ENCODE data around the gene NUDT8.
"Not testable (repeated sequence)": the region's sequence is repeated elsewhere in the genome, so short reads cannot be mapped to it uniquely, and the experiment has no call there.

The NUDT8 gene

DNA sequence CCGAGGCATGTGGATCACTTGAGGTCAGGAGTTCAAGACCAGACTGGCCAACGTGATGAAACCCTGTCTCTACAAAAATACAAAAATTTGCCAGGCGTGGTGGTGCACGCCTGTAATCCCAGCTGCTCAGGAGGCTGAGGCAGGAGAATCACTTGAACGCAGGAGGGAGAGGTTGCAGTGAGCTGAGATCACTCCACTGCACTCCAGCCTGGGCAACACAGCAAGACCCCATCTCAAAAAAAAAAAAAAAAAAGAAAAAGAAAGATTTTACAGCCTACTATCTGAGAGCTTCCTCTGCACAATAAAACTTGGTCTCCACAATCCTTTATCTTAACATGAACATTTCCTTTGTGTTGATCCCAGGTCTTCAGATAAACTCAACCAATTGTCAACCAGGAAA, 31.0 kb upstream of the NUDT8 start:
- DNase-seq (ENCODE audit: low spot score) = not testable (repeated sequence)

DNA sequence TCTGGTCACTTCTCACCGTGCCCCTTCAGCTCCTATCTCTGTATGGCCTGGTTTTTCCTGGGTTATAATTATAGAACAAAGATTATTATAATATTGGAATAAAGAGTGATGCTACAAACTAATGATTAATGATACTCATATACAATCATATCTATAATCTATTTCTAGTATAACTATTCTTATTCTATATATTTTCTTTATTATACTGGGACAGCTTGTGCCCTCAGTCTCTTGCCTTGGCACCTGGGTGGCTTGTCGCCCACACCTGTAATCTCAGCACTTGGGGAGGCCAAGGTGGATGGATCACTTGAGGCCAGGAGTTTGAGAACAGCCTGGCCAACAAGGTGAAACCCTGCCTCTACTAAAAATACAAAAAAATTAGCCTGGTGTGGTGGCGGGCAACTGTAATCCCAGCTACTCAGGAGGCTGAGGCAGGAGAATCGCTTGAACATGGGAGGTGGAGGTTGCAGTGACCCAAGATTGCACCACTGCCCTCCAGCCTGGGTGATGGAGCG, 30.0 kb upstream of the NUDT8 start:
- not testable (repeated sequence) for DNase-seq (ENCODE audit: low spot score)

DNA sequence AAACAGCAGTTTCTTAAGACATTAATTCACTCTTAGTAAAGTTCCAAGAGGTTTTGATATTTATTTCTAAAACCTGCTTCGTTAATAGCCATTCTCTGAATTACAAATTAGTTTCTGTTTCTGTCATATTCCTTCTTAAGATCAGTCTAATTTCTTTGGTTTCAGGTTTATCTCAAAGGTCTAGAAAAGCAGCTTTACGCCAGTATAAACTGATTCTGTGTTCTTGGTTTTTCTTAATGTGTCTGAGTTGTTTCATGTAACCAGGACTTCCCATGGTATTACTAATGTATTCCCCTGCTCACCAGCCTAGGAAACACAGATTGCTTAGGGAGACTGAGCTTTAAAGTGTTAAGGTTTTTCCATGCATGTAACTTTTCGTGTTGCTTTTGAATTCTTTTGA, 27.6 kb upstream of the NUDT8 start:
- no peak for DNase-seq (ENCODE audit: low spot score)

DNA sequence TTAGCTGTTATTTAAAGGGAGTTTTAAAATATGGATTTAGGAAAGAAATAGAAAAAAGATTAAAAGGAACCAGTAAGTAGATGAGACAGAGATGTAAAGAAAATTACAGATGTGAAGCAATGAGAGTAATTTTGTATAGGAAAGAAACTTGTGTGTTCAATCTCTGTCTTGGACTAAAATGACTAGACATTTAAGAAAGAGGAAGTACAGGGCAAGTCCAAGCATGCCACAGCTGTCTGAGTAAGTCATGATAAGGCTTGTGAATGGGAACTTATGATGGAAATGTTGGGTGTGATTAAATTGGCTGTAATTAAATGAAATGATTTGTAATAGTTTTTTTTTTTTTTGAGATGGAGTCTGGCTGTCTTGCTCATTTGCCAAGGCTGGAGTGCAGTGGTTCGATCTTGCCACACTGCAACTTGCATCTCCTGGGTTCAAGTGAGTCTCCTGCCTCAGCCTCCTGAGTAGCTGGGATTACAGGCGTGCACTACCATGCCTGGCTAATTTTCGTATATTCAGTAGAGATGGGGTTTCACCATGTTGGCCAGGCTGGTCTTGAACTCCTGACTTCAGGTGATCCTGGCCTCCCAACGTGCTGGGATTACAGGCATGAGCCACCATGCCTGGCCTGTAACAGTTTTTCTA, 26.7 kb upstream of the NUDT8 start:
- DNase-seq (ENCODE audit: low spot score) = no peak

DNA sequence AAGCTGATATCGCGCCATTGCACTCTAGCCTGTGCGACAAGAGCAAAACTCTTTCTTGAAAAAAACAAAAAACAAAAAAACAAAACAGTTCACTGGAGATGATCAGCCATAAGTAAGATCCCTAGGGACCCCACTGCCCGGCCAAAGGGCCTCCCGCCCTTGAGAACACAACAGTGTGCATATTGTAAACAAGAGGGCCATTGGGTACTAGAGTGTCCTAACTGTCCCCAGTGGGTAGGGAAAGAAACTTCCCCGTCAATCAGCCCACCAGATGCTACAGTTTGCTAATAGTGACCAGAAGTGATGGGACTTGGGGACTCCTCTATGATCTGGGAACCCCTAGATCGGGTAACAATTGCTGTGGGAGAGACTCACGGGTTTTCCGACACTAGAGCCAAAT, 24.5 kb upstream of the NUDT8 start:
- no peak for DNase-seq (ENCODE audit: low spot score)

DNA sequence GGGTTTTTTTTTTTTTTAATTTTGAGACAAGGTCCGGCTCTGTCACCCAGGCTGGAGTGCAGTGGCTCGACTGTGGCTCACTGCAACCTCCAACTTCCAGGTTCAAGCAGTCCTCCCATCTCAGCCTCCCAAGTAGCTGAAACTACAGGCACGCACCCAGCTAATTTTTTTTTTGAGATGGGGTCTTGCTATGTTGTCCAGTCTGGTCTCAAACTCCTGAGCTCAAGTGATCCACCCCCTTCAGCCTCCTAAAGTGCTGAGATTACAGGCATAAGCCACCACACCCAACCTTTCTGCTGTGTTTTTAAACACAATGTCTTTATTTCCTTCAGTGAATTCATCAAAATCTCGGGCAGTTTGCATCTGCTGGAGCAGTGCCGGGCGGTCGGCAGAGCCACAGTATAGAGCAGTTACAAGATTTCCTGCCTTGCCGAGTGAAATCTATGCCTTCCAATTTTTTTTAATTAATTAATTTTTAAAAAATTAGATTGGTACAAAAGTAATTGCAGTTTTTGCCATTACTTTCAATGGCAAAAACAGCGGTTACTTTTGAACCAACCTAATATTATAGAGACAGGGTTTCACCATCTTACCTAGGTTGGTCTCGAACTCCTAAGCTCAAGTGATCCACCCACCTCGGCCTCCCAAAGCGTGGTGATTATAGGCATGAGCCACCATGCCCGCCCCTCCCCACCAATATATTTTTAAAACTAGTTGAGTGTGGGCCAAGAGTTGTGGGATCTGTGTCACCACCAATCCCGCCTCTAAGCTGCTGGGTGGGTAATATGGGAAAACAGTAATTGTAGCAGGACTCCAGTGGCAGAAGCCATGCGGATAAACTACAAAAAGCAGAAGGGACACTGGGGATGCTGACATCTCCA, 23.5 kb upstream of the NUDT8 start:
- no peak for DNase-seq (ENCODE audit: low spot score)

DNA sequence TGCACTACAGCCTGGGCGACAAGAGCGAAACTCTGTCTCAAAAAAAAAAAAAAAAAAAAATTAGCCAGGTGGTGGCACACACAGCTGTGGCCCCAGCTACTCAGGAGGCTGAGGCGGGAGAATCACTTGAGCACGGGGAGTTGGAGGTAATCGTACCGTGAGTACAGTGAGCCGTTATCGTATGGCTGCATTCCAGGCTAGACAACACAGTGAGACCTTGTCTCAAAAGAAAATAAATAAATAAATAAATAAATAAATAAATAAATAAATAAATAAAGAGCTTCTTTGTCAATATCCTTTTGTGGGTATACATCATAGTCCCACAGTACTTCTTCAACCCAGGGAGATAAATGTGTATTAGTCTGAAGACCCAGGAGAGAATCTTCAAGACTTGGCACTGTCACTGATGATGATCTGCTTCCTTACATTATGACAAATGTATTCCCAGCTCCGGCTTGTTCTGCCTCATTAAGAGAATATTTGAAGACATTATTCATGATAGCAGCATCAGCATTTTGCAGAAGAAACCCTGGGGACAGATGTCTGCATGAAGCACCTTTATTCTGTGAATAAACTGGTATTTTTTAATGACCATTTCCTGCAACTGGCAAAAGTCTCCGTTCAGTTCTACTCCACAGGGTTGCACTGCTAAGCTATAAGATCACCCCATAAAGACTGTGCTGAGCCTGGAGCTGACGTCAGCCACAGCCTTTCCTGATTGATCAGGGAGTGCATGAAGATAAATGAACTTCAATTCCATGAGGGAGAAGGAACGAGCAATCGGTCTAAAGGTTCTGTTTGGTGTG, 22.4 kb upstream of the NUDT8 start:
- DNase-seq (ENCODE audit: low spot score) = no peak

DNA sequence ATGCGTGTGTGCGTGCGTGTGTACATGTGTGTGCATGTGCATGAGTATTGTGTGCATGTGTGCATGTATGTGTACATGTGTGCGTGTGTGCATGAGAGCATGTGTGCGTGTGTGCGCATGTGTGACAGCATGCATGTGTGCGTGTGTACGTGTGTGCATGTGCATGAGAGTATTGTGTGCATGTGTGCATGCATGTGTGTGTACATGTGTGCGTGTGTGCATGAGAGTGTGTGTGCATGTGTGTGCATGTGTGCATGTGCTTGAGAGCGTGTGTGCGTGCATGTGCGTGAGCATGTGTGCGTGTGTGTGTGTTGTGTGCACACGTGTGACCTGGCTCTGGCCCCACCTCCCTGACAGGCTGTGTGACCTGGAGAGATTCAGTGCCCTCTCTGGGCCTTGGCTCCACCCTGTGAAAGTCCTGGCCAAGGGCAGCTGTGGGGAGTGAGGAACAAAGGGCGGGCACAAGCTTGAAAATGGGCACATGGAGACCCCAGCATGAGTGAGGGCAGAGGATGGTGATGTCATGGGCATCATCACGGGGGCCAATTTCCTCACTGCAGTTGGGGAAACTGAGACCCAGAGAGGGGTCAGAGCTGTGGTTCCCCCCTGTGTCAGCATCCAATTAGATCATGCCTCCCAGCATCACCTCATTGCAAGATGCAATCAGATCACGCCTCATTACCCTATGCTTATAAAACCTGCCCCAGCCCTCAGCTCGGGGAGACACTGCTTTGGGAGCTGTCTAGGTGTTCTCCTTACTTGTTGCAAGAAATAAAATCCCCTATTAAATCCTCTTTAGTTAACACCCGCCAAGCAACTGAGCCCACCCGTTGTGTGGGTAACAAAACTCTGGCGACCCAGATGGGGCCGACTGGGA, 20.1 kb upstream of the NUDT8 start:
- DNase-seq (ENCODE audit: low spot score) = no peak

DNA sequence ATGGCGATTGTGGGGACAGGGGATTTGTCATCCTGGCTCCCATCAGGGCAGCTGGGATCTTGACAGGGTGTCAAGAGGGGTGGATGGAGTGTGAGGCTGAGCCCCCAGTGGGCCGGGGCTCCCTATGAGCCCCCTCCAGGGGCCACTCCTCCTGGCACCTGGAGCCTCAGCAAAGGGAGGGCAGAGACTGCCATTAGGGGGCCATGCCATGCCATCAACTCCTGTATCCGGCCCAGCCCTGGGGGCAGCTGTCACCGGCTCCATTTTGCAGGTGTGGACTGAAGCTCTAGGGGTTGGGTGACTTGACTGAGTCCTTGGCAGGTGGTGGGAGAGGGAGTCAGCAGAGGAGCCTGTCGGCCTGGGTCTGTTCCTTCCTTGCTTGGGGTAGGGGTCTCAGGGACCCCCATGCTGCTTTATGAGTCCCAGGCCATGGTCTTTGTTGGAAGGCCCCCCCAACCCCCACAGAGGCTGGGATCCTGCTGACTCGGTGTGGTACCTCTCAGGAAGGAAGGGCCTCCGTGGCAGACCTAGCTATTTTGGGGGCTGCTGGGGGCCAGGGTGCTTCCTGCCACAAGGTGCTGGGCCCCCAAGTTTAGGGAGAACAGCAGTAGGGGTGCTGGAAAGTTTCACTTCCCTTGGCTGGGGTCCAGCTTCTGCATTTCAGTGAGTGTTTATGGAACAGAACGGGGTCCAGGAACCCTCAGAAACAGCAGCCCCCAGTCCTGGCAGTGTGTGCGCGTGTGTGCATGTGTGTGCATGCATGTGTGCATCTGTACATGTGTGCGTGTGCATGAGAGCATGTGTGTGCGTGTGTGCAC, 19.3 kb upstream of the NUDT8 start:
- DNase-seq (ENCODE audit: low spot score) = no peak

DNA sequence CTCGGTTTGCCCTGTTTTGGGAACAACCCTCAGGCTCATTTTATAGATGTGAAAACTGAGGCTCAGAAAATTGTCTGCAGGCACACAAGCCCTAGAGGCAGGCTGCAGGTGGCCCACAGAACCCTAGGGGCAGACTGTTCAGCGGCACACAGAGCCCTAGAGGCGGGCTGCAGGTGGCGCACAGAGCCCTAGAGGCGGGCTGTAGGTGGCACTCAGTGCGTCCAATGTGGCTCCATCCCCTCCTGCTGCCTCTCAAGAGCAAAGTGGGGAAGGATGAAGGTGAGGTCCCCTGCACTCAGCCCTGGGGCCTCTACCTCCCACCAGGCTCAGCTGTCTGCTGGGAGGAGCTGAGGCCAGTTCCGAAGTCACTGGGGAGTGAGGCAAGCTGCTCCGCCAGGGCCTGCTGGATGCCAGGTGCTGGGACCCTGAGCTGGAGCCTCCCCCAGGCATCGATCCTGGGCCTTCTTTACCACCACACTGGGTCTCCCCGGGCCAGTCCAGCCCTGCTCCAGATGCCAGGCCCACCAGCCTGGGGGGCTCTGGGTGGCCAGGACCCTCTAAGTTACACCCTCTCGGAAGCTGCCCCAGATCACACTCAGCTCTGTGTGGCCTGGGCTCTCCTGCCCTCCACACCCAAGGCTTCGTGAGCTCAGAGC, 18.5 kb upstream of the NUDT8 start:
- DNase-seq (ENCODE audit: low spot score) = no peak

DNA sequence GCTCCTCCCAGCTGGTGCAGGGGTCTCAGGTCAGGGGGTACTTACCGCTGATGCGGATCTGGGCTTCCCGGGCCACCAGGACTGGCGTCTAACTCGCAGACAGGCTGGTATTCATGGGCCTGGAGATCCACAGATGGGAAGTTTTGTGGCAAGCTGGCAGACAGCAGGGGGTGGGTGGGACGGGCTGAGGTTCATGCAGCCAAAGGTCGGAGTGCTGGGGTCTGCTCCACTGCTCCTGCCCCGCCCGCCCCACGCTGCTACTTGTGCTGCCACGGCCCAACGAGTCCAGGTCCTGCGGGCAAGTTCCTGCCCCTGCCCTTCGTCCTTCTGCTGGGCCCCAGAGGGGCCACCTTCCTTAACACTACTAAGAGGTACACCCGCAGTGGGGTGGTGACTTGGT, 17.7 kb upstream of the NUDT8 start:
- DNase-seq (ENCODE audit: low spot score) = no peak

DNA sequence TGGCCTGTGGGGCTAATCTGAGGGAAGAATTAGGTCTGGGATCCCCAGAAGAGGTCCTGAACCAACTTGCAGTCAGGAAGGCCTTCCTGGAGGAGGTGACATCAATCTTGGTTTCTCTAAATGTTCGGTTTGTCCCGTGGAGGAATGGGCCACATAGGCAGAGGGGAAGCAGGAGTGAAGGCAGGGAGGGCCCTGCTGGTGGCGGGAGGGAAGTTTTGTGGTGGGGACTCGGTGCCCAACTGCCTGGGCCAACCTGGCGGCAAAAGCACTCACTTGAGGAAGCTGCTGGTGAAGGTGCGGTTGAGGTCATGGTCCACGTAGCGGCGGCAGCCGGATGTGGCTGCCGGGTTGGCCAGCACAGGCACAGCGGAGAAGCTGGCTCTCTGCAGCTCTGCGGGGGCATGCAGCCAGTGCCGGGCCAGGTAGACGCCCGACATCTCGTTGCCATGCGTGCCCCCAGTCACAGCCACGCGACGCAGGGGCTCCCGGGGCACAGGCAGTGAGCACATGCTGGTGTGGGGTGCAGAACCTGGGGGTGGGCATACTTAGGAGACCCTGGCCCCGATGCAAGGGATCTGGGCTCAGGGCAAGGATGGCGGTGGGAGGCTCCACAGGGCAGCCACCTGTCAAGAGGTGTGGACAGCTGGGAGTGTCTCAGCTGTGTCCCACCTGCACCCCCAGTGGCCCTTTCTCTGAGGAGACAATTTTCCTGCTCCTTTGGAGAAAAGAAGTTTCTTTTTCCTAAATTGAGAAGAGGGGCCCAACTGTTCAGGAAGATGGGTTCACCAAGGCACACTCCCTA, 17.0 kb upstream of the NUDT8 start:
- DNase-seq (ENCODE audit: low spot score) = no peak

DNA sequence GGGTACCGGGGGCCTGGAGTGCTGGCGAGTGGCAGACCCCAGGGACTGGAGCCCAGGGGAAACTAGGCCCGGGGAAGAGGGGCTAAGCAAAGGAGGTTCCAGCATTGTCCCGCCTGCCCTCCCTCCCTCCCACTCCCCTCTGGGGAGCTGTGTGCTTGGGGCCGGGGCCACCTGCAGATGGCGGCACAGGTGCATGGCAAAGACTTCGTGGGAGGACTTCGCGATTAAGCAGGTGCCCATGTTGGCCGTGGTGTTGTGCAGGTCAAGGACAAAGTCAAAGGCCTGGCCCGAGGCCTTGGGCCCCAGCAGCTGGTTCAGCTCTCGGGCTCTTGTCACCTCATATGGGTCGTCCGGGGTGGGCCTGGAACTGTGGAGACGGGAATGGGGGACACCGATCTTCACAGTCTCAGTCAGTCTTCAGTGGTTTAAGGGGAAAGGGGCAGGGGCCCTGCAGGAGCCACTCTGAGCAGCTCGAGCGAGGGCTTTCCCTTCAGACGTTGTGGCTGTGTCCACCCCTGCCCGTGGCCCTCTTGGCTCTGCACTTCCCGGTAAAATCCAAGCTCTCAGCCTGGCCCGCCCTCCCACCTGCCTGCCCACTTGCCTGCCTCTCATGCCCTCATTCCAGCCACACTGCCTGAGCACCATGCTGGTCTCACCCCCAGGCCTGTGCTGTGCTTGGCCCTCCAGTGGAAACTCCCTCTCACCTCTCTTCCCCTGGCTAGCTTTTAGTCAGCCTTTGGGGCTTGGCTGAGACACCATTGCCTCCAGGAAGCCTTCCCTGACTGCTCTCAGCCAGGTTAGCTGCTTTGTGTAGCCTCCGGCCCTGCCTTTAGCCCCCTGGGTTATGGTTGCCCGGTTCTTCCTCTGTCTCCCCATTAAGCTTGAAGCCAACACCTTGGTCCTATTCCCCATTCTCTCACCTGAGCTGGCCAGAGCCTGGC, 16.1 kb upstream of the NUDT8 start:
- DNase-seq (ENCODE audit: low spot score) = no peak

DNA sequence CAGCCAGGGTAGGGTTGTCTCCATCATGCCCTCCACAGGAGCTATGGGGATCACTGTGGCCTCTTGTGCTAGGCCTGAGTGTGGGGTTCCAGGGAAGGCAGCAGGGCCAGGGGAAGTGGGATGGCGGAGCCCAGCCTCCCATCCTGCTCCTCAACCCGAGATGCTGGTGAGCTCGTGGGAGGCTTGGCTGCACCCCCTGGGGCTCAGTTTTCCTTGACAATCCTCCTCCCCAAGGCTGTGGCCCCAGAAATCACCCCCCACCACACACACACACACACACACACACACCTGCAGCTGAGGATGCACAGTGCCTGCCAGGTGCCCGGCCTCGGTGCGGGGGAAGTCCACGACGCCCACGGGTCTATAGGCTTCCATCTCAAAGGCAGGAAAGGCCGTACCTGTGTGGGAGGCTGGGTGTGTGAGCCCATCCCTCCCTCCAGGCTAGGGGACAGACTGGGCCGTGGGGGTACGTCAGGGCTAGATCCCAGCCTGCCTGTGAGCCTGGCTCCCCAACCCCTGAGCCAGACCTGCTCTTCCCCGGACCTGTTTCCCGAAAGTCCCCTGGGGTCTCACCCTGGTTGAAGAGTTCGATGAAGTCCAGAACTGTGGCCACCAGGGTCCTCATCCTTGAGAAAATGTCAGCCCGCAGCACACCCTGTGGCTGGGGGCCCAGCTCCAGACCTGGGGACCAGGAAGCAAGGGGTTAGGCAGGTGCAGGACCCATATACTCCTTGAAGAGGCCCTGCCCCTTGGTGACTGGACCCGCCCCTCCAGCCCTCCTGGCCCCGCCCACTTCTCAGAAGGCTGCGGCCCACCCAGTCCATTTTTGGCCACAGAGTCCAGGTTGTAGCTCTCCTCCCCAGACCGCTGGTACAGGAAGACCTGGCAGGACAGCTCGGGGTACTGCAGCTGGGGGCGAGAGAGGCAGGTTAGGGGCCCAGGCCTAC, 15.0 kb upstream of the NUDT8 start:
- DNase-seq (ENCODE audit: low spot score) = no peak

DNA sequence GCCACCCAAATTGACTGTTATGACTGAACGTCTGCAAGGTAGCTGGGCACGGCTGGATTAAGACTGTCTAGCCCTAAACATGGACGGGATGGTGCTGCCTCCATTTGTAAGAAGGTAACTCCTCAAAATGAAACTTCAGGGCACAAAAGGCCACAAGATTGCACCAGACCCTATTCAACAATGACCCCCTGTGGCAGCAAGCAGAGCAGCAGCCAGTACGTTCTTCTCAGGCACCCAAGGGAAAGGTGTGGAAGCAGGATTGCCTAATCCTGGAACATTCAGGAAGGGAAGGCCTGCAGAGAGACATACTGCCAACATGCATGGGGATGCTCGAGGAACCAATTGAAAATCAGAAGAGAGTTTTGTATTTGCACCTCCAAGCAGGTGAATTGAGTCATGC, 14.3 kb upstream of the NUDT8 start:
- no peak for DNase-seq (ENCODE audit: low spot score)

DNA sequence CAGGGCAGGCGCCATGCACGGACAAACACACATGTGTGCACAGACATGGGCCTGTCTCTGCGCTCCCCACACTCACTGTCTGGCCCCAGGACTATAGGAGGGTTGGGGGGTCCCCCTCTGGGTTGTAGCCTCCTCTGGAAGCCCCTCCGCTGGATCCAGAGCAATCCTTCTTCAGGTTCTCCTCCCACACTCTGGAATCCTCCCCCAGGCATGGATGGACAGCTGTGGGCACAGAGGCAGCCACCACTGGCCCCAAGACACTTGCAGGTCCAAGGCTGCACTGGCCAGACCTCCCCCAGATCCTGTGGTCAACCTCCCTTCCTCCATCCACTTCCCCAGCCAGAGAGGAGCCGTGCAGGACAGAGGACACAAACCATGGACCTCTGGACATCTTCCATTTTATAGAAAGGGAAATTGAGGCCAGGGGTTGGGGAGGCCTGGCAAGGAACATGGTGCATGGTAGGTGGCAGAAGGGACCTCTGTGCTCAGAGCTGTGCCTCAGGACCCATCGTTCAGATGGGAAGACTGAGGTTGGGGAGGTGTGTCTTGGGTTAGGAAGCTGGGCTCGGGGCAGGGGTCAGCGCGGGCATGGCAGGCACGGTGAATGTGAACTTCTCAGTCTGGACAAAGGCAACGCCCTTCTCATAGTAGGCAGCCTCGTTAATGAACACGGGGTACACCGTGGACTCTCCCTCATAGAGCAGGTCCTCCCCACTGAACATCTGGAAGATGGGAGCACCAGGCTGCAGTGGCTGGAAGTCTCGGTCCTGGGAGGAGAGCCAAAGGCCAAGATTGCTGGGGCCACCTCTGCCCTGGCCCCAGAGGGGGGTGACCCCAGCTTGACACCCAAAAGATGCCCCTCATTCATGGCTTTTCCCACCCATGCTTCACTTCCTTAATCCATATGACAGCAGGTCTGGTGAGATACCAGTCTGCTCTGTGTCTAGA, 12.7 kb upstream of the NUDT8 start:
- no peak for DNase-seq (ENCODE audit: low spot score)
